Gastrocnemius medialis (tissue), 4 donors: ENCODE data around the gene MUC2.

Experiments used
- CTCF ChIP-seq, 5 experiments: fragments of 450-650 bp in 3 of 5; fragments of 200-600 bp in 2 of 5; sonication (generic) in 2 of 5; IDR thresholded peaks in 4 of 5; conservative IDR thresholded peaks in 1 of 5; 1 replicate in 4 of 5; 2 replicates in 1 of 5; pipeline ENCODE4 v1.5.1; 2016 to 2019; ENCODE audit warnings: antibody characterized with exemption in 5 of 5, mild to moderate bottlenecking in 3 of 5, moderate library complexity in 3 of 5
- POLR2A ChIP-seq, 2 donors: fragments of 450-650 bp; IDR thresholded peaks; one replicate each; pipeline ENCODE4 v1.6.1; 2017; ENCODE audit warnings: antibody characterized with exemption in 2 of 2, mild to moderate bottlenecking in 2 of 2, moderate library complexity in 2 of 2

DNA sequence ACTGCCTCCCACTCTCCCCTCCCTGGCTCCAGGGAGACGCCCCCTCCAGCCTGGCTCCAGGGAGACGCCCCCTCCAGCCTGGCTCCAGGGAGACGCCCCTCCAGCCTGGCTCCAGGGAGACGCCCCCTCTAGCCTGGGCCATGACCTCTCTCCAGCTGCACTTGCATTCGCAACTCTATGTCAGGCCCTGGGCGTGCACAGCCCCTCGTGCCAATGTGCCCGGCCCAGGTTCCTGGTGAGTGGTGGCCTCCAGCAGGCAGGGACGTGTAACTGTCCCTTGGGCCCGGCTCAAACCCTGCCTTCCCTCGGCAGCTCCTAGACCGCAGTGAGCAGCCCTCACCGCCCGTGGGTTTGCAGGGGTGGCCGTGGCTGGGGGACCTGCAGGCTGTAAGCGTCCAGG is 45.0 kb upstream of the MUC2 start:
- TF ChIP-seq CTCF (IDR thresholded peaks at IDR 0.05 in 4 of 5, conservative IDR thresholded peaks at IDR 0.05 in 1 of 5) = no peak
- TF ChIP-seq POLR2A (IDR thresholded peaks at IDR 0.05) = no peak
